NCI-H510A (cell line): ENCODE results near the gene LRRC74B.
A peak's percentile ranks its signal among the peaks of the same experiment; 100 is the strongest.

Experiments used
- DNase-seq: peaks from one replicate; lab custom pipeline; 2025; lab: John Stamatoyannopoulos, UW

The LRRC74B gene

GRCh38 chr22:21014202-21014725, 31.5 kb upstream of the LRRC74B start:
- DNase-seq = peak; percentile 85

GRCh38 chr22:21014726-21015465, 30.9 kb upstream of the LRRC74B start, which contains the start of gene P2RX6:
TSS of gene P2RX6 (plus strand) at chr22:21015165. CDS start at chr22:21015175, 10 bp downstream.
- no peak for DNase-seq

- no peak for DNase-seq
Observed at GRCh38 chr22:21015466-21016006, 30.2 kb upstream of the LRRC74B start.

- no peak for DNase-seq
Observed at GRCh38 chr22:21016644-21017420, 28.9 kb upstream of the LRRC74B start.

- no peak for DNase-seq
Observed at GRCh38 chr22:21018314-21018713, 27.4 kb upstream of the LRRC74B start.

GRCh38 chr22:21020802-21021429, 24.8 kb upstream of the LRRC74B start:
- DNase-seq = no peak

GRCh38 chr22:21022507-21022906, 23.2 kb upstream of the LRRC74B start:
- DNase-seq = no peak

- no peak for DNase-seq
Observed at GRCh38 chr22:21022955-21023614, 22.7 kb upstream of the LRRC74B start.

GRCh38 chr22:21025266-21025665, 20.5 kb upstream of the LRRC74B start:
- DNase-seq = no peak

- no peak for DNase-seq
Observed at GRCh38 chr22:21025763-21026755, 19.7 kb upstream of the LRRC74B start.

GRCh38 chr22:21026783-21027692, 18.7 kb upstream of the LRRC74B start:
- no peak for DNase-seq

- no peak for DNase-seq
Observed at GRCh38 chr22:21028277-21029251, 17.2 kb upstream of the LRRC74B start.

GRCh38 chr22:21029486-21030025, 16.2 kb upstream of the LRRC74B start:
- DNase-seq = no peak

GRCh38 chr22:21030032-21030431, 15.7 kb upstream of the LRRC74B start:
- no peak for DNase-seq

GRCh38 chr22:21030621-21031544, 14.9 kb upstream of the LRRC74B start:
- DNase-seq = no peak

- DNase-seq = no peak
Observed at GRCh38 chr22:21031545-21032036, 14.2 kb upstream of the LRRC74B start.
